Measurements from ENCODE around the gene TSPAN8. TPM values are rescaled to one million over a fixed set of nuclear protein-coding genes. Genes with fewer than 3 reads are reported as not detected.

Gene TSPAN8
- total and polyA plus RNA-seq, 9 of the 15 experiments (the other 6 are each of a cell fraction or from before 2014, with no cell fraction given), result 0.11 to 0.55 (median 0.25) TPM; not detected in 2

GRCh38 chr12:71174825-71175224, 17.0 kb upstream of the TSPAN8 start:
- H3K9me3 ChIP-seq (replicated peaks; ENCODE audit: control insufficient read depth, insufficient read depth, low read depth, low read length), result no peaks in the 10 kb centered on the region
- FAIRE-seq (no peak), DNase-seq (ENCODE audit: extremely low read depth in 1 of 4, low spot score in 3 of 4) (no peak), ATAC-seq (no peak)
- ChIA-PET CTCF (ENCODE audit: low intra/inter-chr PET ratio) (no interaction called here), POLR2A (no interaction called here)
- H3K4me3 ChIP-seq, result no peak overlapping the region
- H3K27me3 ChIP-seq (ENCODE audit: control insufficient read depth in 2 of 2, insufficient read depth in 2 of 2, low read length in 2 of 2), result no peaks in the 10 kb centered on the region
- intact Hi-C loops (cut with micrococcal nuclease) (no loop called here), in situ Hi-C loops (cut with MboI) (no loop called here)
- no peak overlapping the region for H3K27ac ChIP-seq (ENCODE audit: extremely low read depth, low read depth, low read length)
- H3K9ac ChIP-seq (ENCODE audit: insufficient read depth in 1 of 2, low read depth in 2 of 2, low read length in 2 of 2), result no peak overlapping the region
- BruUV-seq (replicated peaks), result no TSS peak
- H3K4me2 ChIP-seq (ENCODE audit: insufficient read depth, low read length), result no peak overlapping the region
- TF ChIP-seq ZNF583 (CRISPR knock-in tag; IDR thresholded peaks at IDR 0.05) (no peak), FOXK1 (CRISPR knock-in tag; IDR thresholded peaks at IDR 0.05; ENCODE audit: borderline replicate concordance) (no peak), CBX5 (IDR thresholded peaks at IDR 0.05; ENCODE audit: borderline replicate concordance, low read depth) (no peak), ZNF316 (IDR thresholded peaks at IDR 0.05) (peak; percentile 66; the same call in 1 of the 2 replicates), ZNF639 (CRISPR knock-in tag; conservative IDR thresholded peaks at IDR 0.05 in 1 of 2, IDR thresholded peaks at IDR 0.05 in 1 of 2) (no peak)
- H3K36me3 ChIP-seq (ENCODE audit: control insufficient read depth, insufficient read depth, low read length), result no peaks in the 10 kb centered on the region
- H4K20me1 ChIP-seq (replicated peaks; ENCODE audit: control insufficient read depth, insufficient read depth, low read length), result no peaks in the 10 kb centered on the region
- H3K9me1 ChIP-seq (ENCODE audit: control insufficient read depth, insufficient read depth, low read length), result no peaks in the 10 kb centered on the region
- H3K4me1 ChIP-seq (replicated peaks in 1 of 2; ENCODE audit: control insufficient read depth in 2 of 2, insufficient read depth in 2 of 2, low read length in 2 of 2), result no peaks in the 10 kb centered on the region
- no peak overlapping the region for H2AFZ ChIP-seq (ENCODE audit: low read depth, low read length)
- no peaks in the 10 kb centered on the region for H3K79me2 ChIP-seq (ENCODE audit: control insufficient read depth, insufficient read depth, low read length)

GRCh38 chr12:71174146-71174545, 16.3 kb upstream of the TSPAN8 start:
- BruUV-seq (replicated peaks), result no TSS peak
- no peak for FAIRE-seq

More at GRCh38 chr12:71174146-71174545, 16.3 kb upstream of the TSPAN8 start:
- CTCF ChIA-PET (ENCODE audit: low intra/inter-chr PET ratio), result no interaction called here
- in situ Hi-C loops (cut with MboI), result no loop called here
- no peak overlapping the region for H2AFZ ChIP-seq (ENCODE audit: low read depth, low read length)
- H3K4me2 ChIP-seq (ENCODE audit: insufficient read depth, low read length), result no peak overlapping the region
- H3K27ac ChIP-seq (ENCODE audit: extremely low read depth, low read depth, low read length), result no peak overlapping the region
- H3K4me3 ChIP-seq, result no peak overlapping the region
- H3K36me3 ChIP-seq (ENCODE audit: control insufficient read depth, insufficient read depth, low read length), result no peaks in the 10 kb centered on the region
- DNase-seq (ENCODE audit: extremely low read depth in 1 of 4, low spot score in 3 of 4), result no peak
- H3K4me1 ChIP-seq (replicated peaks in 1 of 2; ENCODE audit: control insufficient read depth in 2 of 2, insufficient read depth in 2 of 2, low read length in 2 of 2), result no peaks in the 10 kb centered on the region
- no peaks in the 10 kb centered on the region for H4K20me1 ChIP-seq (replicated peaks; ENCODE audit: control insufficient read depth, insufficient read depth, low read length)
- no peak for ATAC-seq
- H3K9ac ChIP-seq (ENCODE audit: insufficient read depth in 1 of 2, low read depth in 2 of 2, low read length in 2 of 2), result no peak overlapping the region
- 0% methylated on average over 1 of the region's 1 CpG for WGBS (ENCODE audit: insufficient coverage, low coverage, missing lambda C conversion rate)
- H3K9me1 ChIP-seq (ENCODE audit: control insufficient read depth, insufficient read depth, low read length), result no peaks in the 10 kb centered on the region
- no peaks in the 10 kb centered on the region for H3K79me2 ChIP-seq (ENCODE audit: control insufficient read depth, insufficient read depth, low read length)
- no peaks in the 10 kb centered on the region for H3K27me3 ChIP-seq (ENCODE audit: control insufficient read depth in 2 of 2, insufficient read depth in 2 of 2, low read length in 2 of 2)
- POLR2A ChIA-PET, result no interaction called here
- H3K9me3 ChIP-seq (replicated peaks; ENCODE audit: control insufficient read depth, insufficient read depth, low read depth, low read length), result no peaks in the 10 kb centered on the region
- intact Hi-C loops (cut with micrococcal nuclease), result no loop called here
